IPS-20b (cell line): ENCODE results near the gene TTC22.
A peak's percentile ranks its signal among the peaks of the same experiment; 100 is the strongest.

ENCODE experiments used
- H3K27ac ChIP-seq: one replicate; pipeline ENCODE4 v1.5.1; 2013; ENCODE audit warnings: low read length
- H3K27me3 ChIP-seq: 2 replicates; pipeline ENCODE4 v1.6.1; 2013; ENCODE audit warnings: mild to moderate bottlenecking, low read length, inconsistent platforms; ENCODE audit not compliant: insufficient read depth
- H3K36me3 ChIP-seq: 2 replicates; pipeline ENCODE4 v1.6.1; 2013; ENCODE audit warnings: low read depth, mild to moderate bottlenecking, inconsistent platforms, low read length, moderate library complexity; ENCODE audit not compliant: insufficient read depth
- H3K4me1 ChIP-seq: 2 replicates; pipeline ENCODE4 v1.6.1; 2013; ENCODE audit warnings: mild to moderate bottlenecking, control low read depth, inconsistent platforms, low read length, moderate library complexity; ENCODE audit not compliant: insufficient read depth
- H3K4me3 ChIP-seq: 2 replicates; pipeline ENCODE4 v1.5.1; 2013; ENCODE audit warnings: mild to moderate bottlenecking, low read length, inconsistent platforms
- H3K9ac ChIP-seq: 2 replicates; pipeline ENCODE4 v1.6.1; 2013; ENCODE audit warnings: low read depth, mild to moderate bottlenecking, inconsistent platforms, low read length, moderate library complexity
- H3K9me3 ChIP-seq: 2 replicates; pipeline ENCODE4 v1.6.1; 2013; ENCODE audit warnings: mild to moderate bottlenecking, low read depth, low read length, inconsistent platforms; ENCODE audit not compliant: insufficient read depth

Gene TTC22

DNA sequence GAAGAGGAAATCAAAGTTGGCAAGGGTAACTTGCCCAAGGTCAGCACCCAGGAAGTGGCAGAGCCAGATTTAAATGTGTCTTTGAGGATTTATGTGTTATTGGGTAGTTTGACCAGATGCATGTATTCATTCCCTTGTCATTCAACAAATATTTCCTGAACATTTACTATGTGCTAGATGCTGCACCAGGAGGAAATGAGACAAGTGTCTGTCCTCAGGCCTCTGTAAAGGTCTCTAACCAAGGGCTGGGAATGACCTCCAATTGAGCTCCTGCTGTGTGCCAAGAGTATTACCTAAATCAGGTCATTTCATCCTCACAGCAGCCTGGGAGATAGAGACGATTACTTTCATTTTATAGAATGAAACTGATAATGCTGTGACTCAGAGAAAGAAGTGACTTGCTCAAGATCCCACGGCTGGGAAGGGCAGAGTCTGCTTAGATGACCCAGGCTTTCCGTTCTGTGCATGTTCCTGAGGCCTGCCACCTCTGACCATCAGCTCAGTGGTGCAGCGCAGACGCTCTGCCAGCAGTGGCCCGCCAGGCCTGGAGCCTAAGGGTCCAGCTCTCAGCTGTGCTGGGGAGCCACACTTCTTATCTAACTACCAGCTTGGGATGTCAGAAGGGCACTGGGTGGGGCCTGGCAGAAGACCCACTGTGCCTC is 3.5 kb upstream of the TTC22 start:
- H3K27ac ChIP-seq, result no peak overlapping the region
- no peaks in the 10 kb centered on the region for H3K9me3 ChIP-seq
- H3K4me3 ChIP-seq, result no peak overlapping the region
- no peak overlapping the region for H3K9ac ChIP-seq
- H3K36me3 ChIP-seq, result no peaks in the 10 kb centered on the region
- H3K27me3 ChIP-seq, result peaks cover 24% of the 10 kb centered on the region
- no peaks in the 10 kb centered on the region for H3K4me1 ChIP-seq

GRCh38 chr1:54803761-54804470 is 2.8 kb upstream of the TTC22 start:
- Histone ChIP-seq H3K4me1 (no peaks in the 10 kb centered on the region), H3K27ac (no peak overlapping the region), H3K9ac (no peak overlapping the region), H3K36me3 (no peaks in the 10 kb centered on the region), H3K27me3 (peaks cover 26% of the 10 kb centered on the region), H3K9me3 (no peaks in the 10 kb centered on the region), H3K4me3 (no peak overlapping the region)

DNA sequence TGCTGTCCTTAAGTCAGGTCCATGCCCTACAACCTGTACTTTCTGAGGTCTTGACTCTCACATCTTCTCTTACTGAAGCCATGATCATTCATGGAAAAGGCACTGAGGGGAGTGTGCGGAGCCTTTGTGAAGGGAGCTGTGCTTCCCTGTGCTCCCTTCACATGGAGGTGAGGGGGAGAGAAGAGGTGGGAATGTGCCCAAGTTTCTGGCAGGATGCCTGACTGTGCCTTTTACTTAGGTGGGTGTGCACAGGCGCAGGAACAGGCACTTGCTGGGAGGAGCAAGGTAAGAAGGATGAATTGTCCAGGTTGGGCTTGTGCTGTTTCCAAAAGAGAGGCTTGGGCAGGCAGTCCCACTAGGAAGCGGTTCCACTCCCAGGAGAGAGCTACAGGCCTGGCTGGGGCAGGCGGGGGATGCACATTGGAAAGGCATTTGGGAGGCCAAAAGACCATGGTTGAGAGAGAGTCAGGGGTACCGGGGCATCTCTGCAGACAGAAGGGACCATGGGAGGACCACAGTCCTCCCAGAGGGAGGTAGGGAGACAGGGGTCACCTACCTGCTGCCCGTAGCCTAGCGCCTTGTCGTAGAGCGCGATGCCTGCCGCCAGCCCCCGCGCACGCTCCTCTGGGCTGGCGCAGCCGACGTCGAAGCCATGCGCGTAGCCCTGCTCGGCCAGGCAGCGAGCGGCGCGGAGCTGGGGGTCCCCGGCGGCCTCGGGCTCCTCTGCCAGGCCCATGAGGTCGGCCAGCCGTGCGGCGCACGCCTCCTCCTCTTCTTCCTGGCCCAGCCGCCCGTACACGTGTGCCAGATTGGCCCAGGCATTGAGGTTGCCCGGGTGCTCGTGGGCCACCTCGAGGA is 853 bp downstream of the TTC22 start:
- Histone ChIP-seq H3K27me3 (peaks cover 26% of the 10 kb centered on the region), H3K4me3 (peak overlapping the region; percentile 51; the same call in 1 of the 2 replicates), H3K4me1 (peaks cover 5% of the 10 kb centered on the region), H3K27ac (no peak overlapping the region), H3K9ac (no peak overlapping the region), H3K36me3 (no peaks in the 10 kb centered on the region), H3K9me3 (no peaks in the 10 kb centered on the region)

DNA sequence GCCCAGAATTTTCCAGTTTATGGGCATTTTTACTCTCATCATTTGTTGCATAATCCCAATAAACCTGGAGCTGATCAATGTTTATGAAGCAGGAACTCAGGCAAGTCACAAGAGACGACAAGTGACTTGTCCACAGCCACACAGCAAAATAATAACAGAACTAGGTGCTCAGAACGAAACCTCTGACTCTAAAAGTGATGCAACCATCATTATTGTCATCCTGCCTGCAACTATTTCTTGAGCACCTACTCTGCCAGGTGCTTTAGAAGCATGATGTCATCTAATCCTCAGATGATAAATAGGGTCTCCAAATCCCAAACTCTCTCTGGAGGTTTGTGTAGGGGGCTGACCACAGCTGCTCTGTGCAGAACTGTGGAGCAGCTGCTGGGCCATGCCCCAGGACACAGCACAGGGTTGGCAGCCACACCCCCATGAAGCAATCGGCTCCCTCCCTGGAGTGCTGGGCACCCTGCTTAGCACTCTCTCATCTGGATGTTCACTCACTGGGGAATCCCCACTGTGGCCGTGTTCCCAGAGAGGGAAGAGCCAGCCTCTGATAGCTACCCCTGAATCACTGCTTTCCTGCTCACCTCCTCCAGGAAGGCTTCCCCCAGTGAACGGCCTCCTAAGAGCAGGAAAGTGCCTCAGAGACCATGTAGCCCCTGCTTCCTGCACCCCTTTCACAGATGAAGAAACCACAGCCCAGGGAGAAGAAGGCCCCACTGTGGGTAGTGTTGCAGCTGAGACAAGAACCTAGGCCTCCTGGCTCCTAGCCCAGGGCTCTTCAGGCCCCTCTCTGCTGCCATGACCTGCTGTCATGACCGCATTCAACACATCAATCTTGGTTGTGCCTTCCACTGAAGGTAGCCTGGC is 2.1 kb downstream of the TTC22 start:
- Histone ChIP-seq H3K4me1 (peaks cover 13% of the 10 kb centered on the region), H3K27me3 (peaks cover 26% of the 10 kb centered on the region), H3K27ac (no peak overlapping the region), H3K9me3 (no peaks in the 10 kb centered on the region), H3K36me3 (no peaks in the 10 kb centered on the region), H3K4me3 (no peak overlapping the region), H3K9ac (no peak overlapping the region)

DNA sequence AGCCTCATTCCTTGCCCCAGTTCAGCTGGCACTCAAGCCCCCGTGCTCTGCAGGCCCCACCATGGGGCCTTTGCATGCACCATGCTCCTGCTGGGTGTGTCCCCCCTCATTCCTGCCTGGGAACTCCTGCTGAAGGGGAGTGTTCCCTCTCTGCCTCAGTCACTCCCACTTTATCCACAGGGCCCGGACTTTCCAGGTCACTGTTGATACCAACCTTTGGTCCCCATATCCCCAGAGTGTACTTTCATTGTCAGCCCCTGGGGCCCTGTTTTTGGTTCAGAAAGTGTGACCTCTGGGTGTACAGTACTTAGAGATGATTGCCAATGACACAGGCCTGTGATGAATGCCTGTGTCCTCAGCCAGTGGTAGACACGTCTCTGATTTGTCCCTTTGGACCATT is 2.9 kb downstream of the TTC22 start:
- H3K4me3 ChIP-seq, result no peak overlapping the region
- H3K9me3 ChIP-seq, result no peaks in the 10 kb centered on the region
- H3K36me3 ChIP-seq, result no peaks in the 10 kb centered on the region
- H3K27me3 ChIP-seq, result peaks cover 26% of the 10 kb centered on the region
- no peak overlapping the region for H3K9ac ChIP-seq
- H3K27ac ChIP-seq, result no peak overlapping the region
- peaks cover 15% of the 10 kb centered on the region for H3K4me1 ChIP-seq

- peaks cover 15% of the 10 kb centered on the region for H3K4me1 ChIP-seq
- no peak overlapping the region for H3K9ac ChIP-seq
- no peaks in the 10 kb centered on the region for H3K9me3 ChIP-seq
- peaks cover 25% of the 10 kb centered on the region for H3K27me3 ChIP-seq
- no peaks in the 10 kb centered on the region for H3K36me3 ChIP-seq
- no peak overlapping the region for H3K27ac ChIP-seq
- no peak overlapping the region for H3K4me3 ChIP-seq
Measured at GRCh38 chr1:54796902-54797301, 4.2 kb downstream of the TTC22 start.

- Histone ChIP-seq H3K9me3 (no peaks in the 10 kb centered on the region), H3K9ac (no peak overlapping the region), H3K27me3 (peaks cover 15% of the 10 kb centered on the region), H3K4me3 (no peak overlapping the region), H3K4me1 (peaks cover 15% of the 10 kb centered on the region), H3K27ac (no peak overlapping the region), H3K36me3 (no peaks in the 10 kb centered on the region)
Measured at GRCh38 chr1:54795841-54796468, 5.2 kb downstream of the TTC22 start.

DNA sequence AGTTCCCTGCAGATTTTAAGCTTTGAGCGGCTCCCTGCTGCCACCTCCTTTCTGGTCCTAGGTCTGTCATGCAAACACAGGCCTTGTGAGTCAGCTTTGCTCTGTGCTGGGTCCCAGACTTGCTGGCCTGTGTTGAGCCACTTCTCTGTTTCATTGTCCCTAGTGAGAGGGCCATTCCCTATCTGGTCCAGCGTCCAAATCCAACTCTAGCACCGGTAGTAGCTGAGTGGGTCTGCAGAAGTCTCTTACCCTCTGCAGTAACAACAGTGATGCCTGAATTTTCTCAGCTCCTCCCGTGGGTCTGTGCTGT is 5.8 kb downstream of the TTC22 start:
- no peaks in the 10 kb centered on the region for H3K9me3 ChIP-seq
- no peaks in the 10 kb centered on the region for H3K36me3 ChIP-seq
- H3K4me3 ChIP-seq, result no peak overlapping the region
- H3K4me1 ChIP-seq, result peaks cover 15% of the 10 kb centered on the region
- H3K27me3 ChIP-seq, result peaks cover 9% of the 10 kb centered on the region
- no peak overlapping the region for H3K27ac ChIP-seq
- H3K9ac ChIP-seq, result no peak overlapping the region

GRCh38 chr1:54794451-54795355 is 6.4 kb downstream of the TTC22 start:
- Histone ChIP-seq H3K4me1 (peaks cover 15% of the 10 kb centered on the region), H3K27ac (no peak overlapping the region), H3K4me3 (no peak overlapping the region), H3K36me3 (no peaks in the 10 kb centered on the region), H3K9me3 (no peaks in the 10 kb centered on the region), H3K27me3 (peaks cover 3% of the 10 kb centered on the region), H3K9ac (no peak overlapping the region)

DNA sequence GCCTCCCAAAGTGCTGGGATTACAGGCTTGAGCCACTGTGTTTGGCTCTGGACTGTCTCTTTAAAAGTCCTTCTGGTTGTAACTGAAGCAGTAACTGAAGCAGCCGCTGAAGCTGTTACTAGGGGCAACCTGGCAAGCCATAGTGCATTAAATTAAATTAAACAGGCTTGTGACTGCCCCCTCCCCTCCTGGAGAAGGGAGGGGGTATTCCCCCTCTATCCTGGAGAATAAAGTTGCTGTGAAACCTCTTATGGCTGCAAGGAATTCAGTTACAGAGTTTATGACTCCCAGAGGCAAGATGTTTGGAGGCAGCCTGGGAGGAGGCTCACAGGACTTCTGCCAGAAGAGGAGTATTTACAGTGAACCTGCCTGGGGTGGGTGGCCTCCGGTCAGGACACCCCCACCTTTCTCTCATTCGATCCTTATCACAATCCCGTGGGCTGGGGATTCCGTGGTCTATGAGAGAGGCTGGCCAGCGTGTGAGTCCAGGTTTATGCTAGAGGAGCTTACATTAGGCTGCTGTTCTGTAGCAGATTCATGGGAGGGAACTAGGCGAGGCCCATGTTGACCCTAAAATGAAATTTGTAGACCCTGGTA is 8.3 kb downstream of the TTC22 start:
- H3K9ac ChIP-seq, result no peak overlapping the region
- H3K9me3 ChIP-seq, result no peaks in the 10 kb centered on the region
- peaks cover 20% of the 10 kb centered on the region for H3K4me1 ChIP-seq
- H3K27me3 ChIP-seq, result no peaks in the 10 kb centered on the region
- no peak overlapping the region for H3K4me3 ChIP-seq
- no peaks in the 10 kb centered on the region for H3K36me3 ChIP-seq
- H3K27ac ChIP-seq, result no peak overlapping the region
